Measurements from ENCODE around the gene CFAP77. TPM values are rescaled to one million over a fixed set of nuclear protein-coding genes. Genes with fewer than 3 reads are reported as not detected.

The CFAP77 gene
- total RNA-seq, 1 experiment from 2014 or later: not detected

DNA sequence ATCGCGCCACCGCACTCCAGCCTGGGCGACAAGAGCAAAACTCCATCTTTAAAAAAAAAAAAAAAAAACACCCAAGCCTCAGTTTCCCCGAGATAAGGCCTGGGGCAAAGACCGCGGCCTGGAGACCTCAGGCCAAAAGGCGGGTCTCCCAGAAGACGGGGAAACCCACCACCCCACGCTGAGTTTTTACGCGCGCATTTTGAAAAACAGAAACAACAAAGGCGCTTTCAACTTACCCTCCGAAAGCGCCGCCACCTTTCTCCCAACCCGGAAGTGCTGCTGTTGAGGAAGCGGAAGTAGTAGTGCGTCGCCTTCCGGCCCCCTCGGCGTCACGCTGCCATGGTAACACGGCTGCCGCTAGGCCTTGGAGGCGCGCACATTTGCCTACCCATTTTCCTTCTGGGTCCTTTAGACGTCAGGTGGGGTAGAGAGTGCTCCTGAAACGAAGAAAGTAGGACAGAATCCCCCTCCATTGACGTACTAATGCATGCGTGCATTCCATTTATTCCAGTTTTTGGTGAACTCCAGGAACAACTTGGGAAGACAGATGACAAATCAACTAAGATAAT lies 3.4 kb upstream of the CFAP77 start, which contains the start of gene TTF1:
TTF1 (minus strand) TSS at position 287 of the 569 bp plus-strand sequence. CDS start 4,019 bp downstream, outside the sequence.
- Histone ChIP-seq H3K27ac (ENCODE audit: low read depth, low read length, poor library complexity, severe bottlenecking) (peak within 1 kb of the TSS; percentile 78), H3K4me3 (ENCODE audit: low read depth, low read length, poor library complexity, severe bottlenecking) (peak within 1 kb of the TSS; percentile 85), H3K4me1 (ENCODE audit: insufficient read depth, low read length, poor library complexity, severe bottlenecking) (peaks cover 8% of the 10 kb centered on the region), H3K9me3 (ENCODE audit: low read depth, low read length, poor library complexity, severe bottlenecking) (no peaks in the 10 kb centered on the region), H3K36me3 (ENCODE audit: insufficient read depth, low read length, poor library complexity, severe bottlenecking) (peaks cover 14% of the 10 kb centered on the region), H3K27me3 (replicated peaks; ENCODE audit: insufficient read depth, low read depth, low read length, poor library complexity) (peaks cover 25% of the 10 kb centered on the region)
- TF ChIP-seq EZH2 (IDR thresholded peaks at IDR 0.05; ENCODE audit: borderline replicate concordance, low read depth, low read length, poor library complexity, severe bottlenecking): no peak
- TF ChIP-seq, protein P1, sequence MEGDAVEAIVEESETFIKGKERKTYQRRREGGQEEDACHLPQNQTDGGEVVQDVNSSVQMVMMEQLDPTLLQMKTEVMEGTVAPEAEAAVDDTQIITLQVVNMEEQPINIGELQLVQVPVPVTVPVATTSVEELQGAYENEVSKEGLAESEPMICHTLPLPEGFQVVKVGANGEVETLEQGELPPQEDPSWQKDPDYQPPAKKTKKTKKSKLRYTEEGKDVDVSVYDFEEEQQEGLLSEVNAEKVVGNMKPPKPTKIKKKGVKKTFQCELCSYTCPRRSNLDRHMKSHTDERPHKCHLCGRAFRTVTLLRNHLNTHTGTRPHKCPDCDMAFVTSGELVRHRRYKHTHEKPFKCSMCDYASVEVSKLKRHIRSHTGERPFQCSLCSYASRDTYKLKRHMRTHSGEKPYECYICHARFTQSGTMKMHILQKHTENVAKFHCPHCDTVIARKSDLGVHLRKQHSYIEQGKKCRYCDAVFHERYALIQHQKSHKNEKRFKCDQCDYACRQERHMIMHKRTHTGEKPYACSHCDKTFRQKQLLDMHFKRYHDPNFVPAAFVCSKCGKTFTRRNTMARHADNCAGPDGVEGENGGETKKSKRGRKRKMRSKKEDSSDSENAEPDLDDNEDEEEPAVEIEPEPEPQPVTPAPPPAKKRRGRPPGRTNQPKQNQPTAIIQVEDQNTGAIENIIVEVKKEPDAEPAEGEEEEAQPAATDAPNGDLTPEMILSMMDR (conservative IDR thresholded peaks at IDR 0.05; ENCODE audit: low read depth, low read length): no peak
- intact Hi-C loops (cut with micrococcal nuclease; ENCODE audit: unreplicated experiment): no loop called here
- ChIA-PET POLR2A (ENCODE audit: low non-redundant PET) (no interaction called here), CTCF (no interaction called here)
- BruUV-seq (replicated peaks): no TSS peak
- DNase-seq (ENCODE audit: low spot score): peak; percentile 96

DNA sequence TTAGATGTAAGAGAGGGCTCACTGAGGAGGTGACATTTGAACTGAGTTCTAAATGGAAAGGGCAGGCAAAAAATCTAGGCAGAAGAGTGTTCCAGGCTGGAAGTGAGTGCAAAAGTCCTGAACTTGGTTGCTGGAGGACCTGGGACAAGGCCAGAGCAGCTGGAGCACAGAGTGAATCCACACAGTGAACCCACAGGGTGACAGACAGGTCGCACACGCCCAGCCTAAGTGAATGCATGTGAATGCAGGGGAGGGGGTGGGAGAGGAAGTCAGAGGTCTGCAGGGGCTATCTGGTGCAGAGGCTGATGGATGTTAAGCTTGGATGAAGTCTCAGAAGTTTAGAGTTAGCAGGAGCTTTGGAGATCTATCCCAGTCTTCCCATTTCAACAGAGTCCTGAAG lies 2.8 kb upstream of the CFAP77 start:
- ChIA-PET POLR2A (ENCODE audit: low non-redundant PET) (no interaction called here), CTCF (interaction anchor here (0.6 kb wide), 1 partner anchor 13 kb away, joined by 6 read pairs; no protein-coding TSS in a partner anchor)
- Histone ChIP-seq H3K4me3 (ENCODE audit: low read depth, low read length, poor library complexity, severe bottlenecking) (no peak overlapping the region), H3K36me3 (ENCODE audit: insufficient read depth, low read length, poor library complexity, severe bottlenecking) (peaks cover 9% of the 10 kb centered on the region), H3K4me1 (ENCODE audit: insufficient read depth, low read length, poor library complexity, severe bottlenecking) (peaks cover 8% of the 10 kb centered on the region), H3K27ac (ENCODE audit: low read depth, low read length, poor library complexity, severe bottlenecking) (peak overlapping the region; percentile 78), H3K27me3 (replicated peaks; ENCODE audit: insufficient read depth, low read depth, low read length, poor library complexity) (peaks cover 30% of the 10 kb centered on the region), H3K9me3 (ENCODE audit: low read depth, low read length, poor library complexity, severe bottlenecking) (no peaks in the 10 kb centered on the region)
- intact Hi-C loops (cut with micrococcal nuclease; ENCODE audit: unreplicated experiment): no loop called here
- TF ChIP-seq, protein P1 (conservative IDR thresholded peaks at IDR 0.05; ENCODE audit: low read depth, low read length): no peak
- no peak for TF ChIP-seq EZH2 (IDR thresholded peaks at IDR 0.05; ENCODE audit: borderline replicate concordance, low read depth, low read length, poor library complexity, severe bottlenecking)
- BruUV-seq (replicated peaks): no TSS peak
- no peak for DNase-seq (ENCODE audit: low spot score)

DNA sequence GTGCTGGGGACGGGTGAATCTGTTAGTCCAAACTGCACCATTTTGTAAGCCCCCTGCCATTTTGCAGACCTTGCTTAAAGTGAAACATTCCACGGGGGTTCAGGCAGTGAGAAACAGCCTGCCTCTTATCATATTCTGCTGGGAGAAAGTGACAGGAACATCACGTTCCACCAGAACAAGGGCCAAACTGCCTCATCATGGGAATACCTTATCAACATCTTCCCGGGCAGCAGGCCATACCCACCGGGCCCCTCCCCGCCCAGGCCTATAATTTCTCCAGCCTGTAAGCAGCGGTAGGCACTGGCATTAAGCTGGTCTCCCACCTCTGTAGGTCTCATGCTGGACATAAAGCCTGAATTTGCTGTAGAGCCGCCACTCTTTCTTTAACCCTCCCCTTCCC lies 1.5 kb upstream of the CFAP77 start:
- Histone ChIP-seq H3K27ac (ENCODE audit: low read depth, low read length, poor library complexity, severe bottlenecking) (no peak overlapping the region), H3K4me3 (ENCODE audit: low read depth, low read length, poor library complexity, severe bottlenecking) (no peak overlapping the region), H3K4me1 (ENCODE audit: insufficient read depth, low read length, poor library complexity, severe bottlenecking) (peaks cover 8% of the 10 kb centered on the region), H3K36me3 (ENCODE audit: insufficient read depth, low read length, poor library complexity, severe bottlenecking) (peaks cover 5% of the 10 kb centered on the region), H3K27me3 (replicated peaks; ENCODE audit: insufficient read depth, low read depth, low read length, poor library complexity) (peaks cover 43% of the 10 kb centered on the region), H3K9me3 (ENCODE audit: low read depth, low read length, poor library complexity, severe bottlenecking) (no peaks in the 10 kb centered on the region)
- no peak for DNase-seq (ENCODE audit: low spot score)
- ChIA-PET CTCF (interaction anchor here (0.5 kb wide), 1 partner anchor 148 kb away, joined by 4 read pairs; no protein-coding TSS in a partner anchor), POLR2A (ENCODE audit: low non-redundant PET) (no interaction called here)
- no peak for TF ChIP-seq EZH2 (IDR thresholded peaks at IDR 0.05; ENCODE audit: borderline replicate concordance, low read depth, low read length, poor library complexity, severe bottlenecking)
- TF ChIP-seq, protein P1 (conservative IDR thresholded peaks at IDR 0.05; ENCODE audit: low read depth, low read length): no peak
- no TSS peak for BruUV-seq (replicated peaks)
- intact Hi-C loops (cut with micrococcal nuclease; ENCODE audit: unreplicated experiment): no loop called here

Measured in A673 (cell line).